Measurements from ENCODE around the gene ZCCHC7.

Gene ZCCHC7

GRCh38 chr9:37386988-37387387 is 266.6 kb downstream of the ZCCHC7 start:
- in situ Hi-C loops (cut with MboI; ENCODE audit: low sequenced_read_pairs): loop anchor here (25.0 kb wide), 1 partner anchor 525 kb away; no protein-coding TSS in a partner anchor

- in situ Hi-C loops (cut with MboI; ENCODE audit: low sequenced_read_pairs): loop anchor here (25.0 kb wide), 1 partner anchor 528 kb away; no protein-coding TSS in a partner anchor
Measured at GRCh38 chr9:37390759-37391158, 270.4 kb downstream of the ZCCHC7 start.

GRCh38 chr9:37392272-37392671 is 271.9 kb downstream of the ZCCHC7 start:
- in situ Hi-C loops (cut with MboI; ENCODE audit: low sequenced_read_pairs): loop anchor here (25.0 kb wide), 1 partner anchor 530 kb away; no protein-coding TSS in a partner anchor

GRCh38 chr9:37395229-37395628 is 274.9 kb downstream of the ZCCHC7 start:
- in situ Hi-C loops (cut with MboI; ENCODE audit: low sequenced_read_pairs): loop anchor here (25.0 kb wide), 1 partner anchor 533 kb away; no protein-coding TSS in a partner anchor

GRCh38 chr9:37395663-37396062 is 275.3 kb downstream of the ZCCHC7 start:
- in situ Hi-C loops (cut with MboI; ENCODE audit: low sequenced_read_pairs): loop anchor here (25.0 kb wide), 1 partner anchor 533 kb away; no protein-coding TSS in a partner anchor

- in situ Hi-C loops (cut with MboI; ENCODE audit: low sequenced_read_pairs): loop anchor here (25.0 kb wide), 1 partner anchor 536 kb away; no protein-coding TSS in a partner anchor
Measured at GRCh38 chr9:37397948-37398347, 277.6 kb downstream of the ZCCHC7 start.

GRCh38 chr9:37398464-37399025 is 278.2 kb downstream of the ZCCHC7 start:
- in situ Hi-C loops (cut with MboI; ENCODE audit: low sequenced_read_pairs): loop anchor here (25.0 kb wide), 1 partner anchor 536 kb away; no protein-coding TSS in a partner anchor

GRCh38 chr9:37399336-37399735 is 279.0 kb downstream of the ZCCHC7 start:
- in situ Hi-C loops (cut with MboI; ENCODE audit: low sequenced_read_pairs): loop anchor here (25.0 kb wide), 1 partner anchor 537 kb away; no protein-coding TSS in a partner anchor

GRCh38 chr9:37404590-37404989 is 284.2 kb downstream of the ZCCHC7 start:
- in situ Hi-C loops (cut with MboI; ENCODE audit: low sequenced_read_pairs): no loop called here

GRCh38 chr9:37405350-37405749 is 285.0 kb downstream of the ZCCHC7 start:
- in situ Hi-C loops (cut with MboI; ENCODE audit: low sequenced_read_pairs): no loop called here

GRCh38 chr9:37405764-37406380 is 285.5 kb downstream of the ZCCHC7 start:
- in situ Hi-C loops (cut with MboI; ENCODE audit: low sequenced_read_pairs): no loop called here

GRCh38 chr9:37406603-37407401 is 286.4 kb downstream of the ZCCHC7 start:
- in situ Hi-C loops (cut with MboI; ENCODE audit: low sequenced_read_pairs): no loop called here

- in situ Hi-C loops (cut with MboI; ENCODE audit: low sequenced_read_pairs): no loop called here
Measured at GRCh38 chr9:37407468-37407867, 287.1 kb downstream of the ZCCHC7 start.
